HFF-Myc (cell line): ENCODE data around the gene SLC12A4.
A peak's percentile ranks its signal among the peaks of the same experiment; 100 is the strongest.

Experiments
- DNase-seq: peaks from one replicate; pipeline ENCODE4 v3.0.0-alpha.2; 2011; ENCODE audit warnings: low read depth; ENCODE audit errors: extremely low read depth
- H3K4me3 ChIP-seq: replicated peaks from 2 replicates; pipeline ENCODE4 v1.5.1; 2011; ENCODE audit warnings: low read depth, mild to moderate bottlenecking, control low read depth, low read length
- CTCF ChIP-seq: IDR thresholded peaks from 2 replicates; pipeline ENCODE4 v1.5.1; 2012; ENCODE audit warnings: mild to moderate bottlenecking, low read depth, low read length, control low read depth; ENCODE audit errors: missing control alignments

SLC12A4 gene

GRCh38 chr16:67930191-67930590 lies 38.2 kb downstream of the SLC12A4 start:
- no peak for TF ChIP-seq CTCF
- H3K4me3 ChIP-seq: no peak overlapping the region
- no peak for DNase-seq

- H3K4me3 ChIP-seq: no peak overlapping the region
- DNase-seq: no peak
- peak; percentile 95 for TF ChIP-seq CTCF
Observed at GRCh38 chr16:67928561-67929364, 39.7 kb downstream of the SLC12A4 start.

- H3K4me3 ChIP-seq: no peak overlapping the region
- no peak for DNase-seq
- no peak for TF ChIP-seq CTCF
Observed at GRCh38 chr16:67928147-67928546, 40.3 kb downstream of the SLC12A4 start.

GRCh38 chr16:67927131-67927941 lies 41.1 kb downstream of the SLC12A4 start:
- no peak for DNase-seq
- no peak for TF ChIP-seq CTCF
- H3K4me3 ChIP-seq: no peak overlapping the region

GRCh38 chr16:67926181-67926750 lies 42.2 kb downstream of the SLC12A4 start:
- peak; percentile 2 for TF ChIP-seq CTCF
- H3K4me3 ChIP-seq: no peak overlapping the region
- DNase-seq: no peak

- no peak for TF ChIP-seq CTCF
- no peak for DNase-seq
- no peak overlapping the region for H3K4me3 ChIP-seq
Observed at GRCh38 chr16:67924140-67924906, 44.1 kb downstream of the SLC12A4 start.
